PC-3 (cell line): ENCODE data around the gene SMIM36. TPM values are rescaled to one million over a fixed set of nuclear protein-coding genes. Genes with fewer than 3 reads are reported as not detected.
"Not testable (repeated sequence)": the region's sequence is repeated elsewhere in the genome, so short reads cannot be mapped to it uniquely, and the experiment has no call there.

Experiments
- ATAC-seq: fragments of 200-7000 bp; cut with Tn5 transposase; 2 replicates; pipeline ENCODE4 v1.9.1; 2020; ENCODE audit warnings: mild to moderate bottlenecking, moderate library complexity
- BruUV-seq: library from RNA; stranded (reverse); fragments of 400-500 nt; replicated peaks from 2 replicates; lab custom pipeline; 2021; lab: Mats Ljungman, UMichigan
- CTCF ChIA-PET: fragments of 300-600 bp; sonication (Branson Sonifier 250); formaldehyde crosslinking; loops from one replicate; lab custom pipeline; 2022; ENCODE audit warnings: antibody characterized with exemption; lab: Charles Lee
- POLR2A ChIA-PET: fragments of 300-600 bp; sonication (Branson Sonifier 250); formaldehyde crosslinking; loops from one replicate; lab custom pipeline; 2022; ENCODE audit warnings: antibody characterized with exemption; ENCODE audit not compliant: unreplicated experiment; lab: Charles Lee
- DNase-seq: peaks from one replicate; pipeline ENCODE4 v3.0.0-alpha.2; 2015
- H2AFZ ChIP-seq: fragments of 300-600 bp; sonication (generic); 2 replicates; pipeline ENCODE4 v1.6.0; 2016; ENCODE audit warnings: antibody characterized with exemption, low read length
- H3F3A ChIP-seq: fragments of 300-600 bp; sonication (generic); one replicate; pipeline ENCODE4 v1.6.0; 2017; ENCODE audit warnings: antibody characterized with exemption, low read length, control low read depth, mild to moderate bottlenecking; ENCODE audit not compliant: unreplicated experiment
- H3K27ac ChIP-seq: fragments of 300-600 bp; sonication (generic); 2 replicates; pipeline ENCODE4 v1.5.1; 2016; ENCODE audit warnings: mild to moderate bottlenecking, low read length
- H3K27me3 ChIP-seq: fragments of 300-600 bp; sonication (generic); 2 replicates; pipeline ENCODE4 v1.6.1; 2016; ENCODE audit warnings: low read length, mixed read lengths
- H3K36me3 ChIP-seq: fragments of 300-600 bp; sonication (generic); 2 replicates; pipeline ENCODE4 v1.6.1; 2016; ENCODE audit warnings: low read depth, mixed run types, low read length, mixed read lengths
- H3K4me1 ChIP-seq: fragments of 300-600 bp; sonication (generic); 2 replicates; pipeline ENCODE4 v1.5.1; 2016; ENCODE audit warnings: low read length; ENCODE audit not compliant: insufficient read depth
- H3K4me2 ChIP-seq: fragments of 300-600 bp; sonication (generic); 2 replicates; pipeline ENCODE4 v1.6.0; 2016; ENCODE audit warnings: low read length
- H3K4me3 ChIP-seq: fragments of 300-600 bp; sonication (generic); 2 replicates; pipeline ENCODE4 v1.5.1; 2016; ENCODE audit warnings: mild to moderate bottlenecking, low read length, mixed read lengths
- H3K79me2 ChIP-seq: fragments of 300-600 bp; sonication (generic); 2 replicates; pipeline ENCODE4 v1.6.1; 2017; ENCODE audit warnings: low read length, mixed read lengths
- H3K9ac ChIP-seq: fragments of 300-600 bp; sonication (generic); 2 replicates; pipeline ENCODE4 v1.6.0; 2016; ENCODE audit warnings: mild to moderate bottlenecking, low read length
- H3K9me2 ChIP-seq: fragments of 300-600 bp; sonication (generic); replicated peaks from 2 replicates; pipeline ENCODE4 v1.6.1; 2016; ENCODE audit warnings: mixed run types, low read length, mixed read lengths
- H3K9me3 ChIP-seq: fragments of 300-600 bp; sonication (generic); 2 replicates; pipeline ENCODE4 v1.6.1; 2016; ENCODE audit warnings: low read length, mixed read lengths
- H4K20me1 ChIP-seq: fragments of 300-600 bp; sonication (generic); 2 replicates; pipeline ENCODE4 v1.6.1; 2016; ENCODE audit warnings: low read length, mixed read lengths
- EZH2 ChIP-seq: fragments of 300-600 bp; sonication (generic); IDR thresholded peaks from one replicate; pipeline ENCODE4 v1.6.1; 2017; ENCODE audit warnings: antibody characterized with exemption, mild to moderate bottlenecking, low read length; ENCODE audit not compliant: unreplicated experiment
- EZH2phosphoT487 ChIP-seq: fragments of 300-600 bp; sonication (generic); IDR thresholded peaks from 2 replicates; pipeline ENCODE4 v1.6.1; 2018; ENCODE audit warnings: mild to moderate bottlenecking, antibody characterized with exemption, low read length, borderline replicate concordance
- intact Hi-C: fragments of 100-400 bp; cut with micrococcal nuclease; formaldehyde crosslinking; loops from 2 replicates; pipeline ENCODE4 v1.9.0; 2023
- total RNA-seq: library from RNA; depleted of rRNA; stranded (reverse); fragments of >200 nt; gene quantifications from 2 replicates; pipeline ENCODE4 v1.2.3, GENCODE V29; 2014
- TF ChIP-seq, protein P1 (sequence below): fragments of 300-600 bp; sonication (generic); conservative IDR thresholded peaks from 2 replicates; pipeline ENCODE4 v1.5.1; 2017; ENCODE audit warnings: antibody characterized with exemption, low read depth, mild to moderate bottlenecking, low read length

The SMIM36 gene
- total RNA-seq, 1 experiment from 2014 or later: not detected

- DNase-seq (no peak), ATAC-seq (no peak)
- H3K9me2 ChIP-seq: no peaks in the 10 kb centered on the region
- no peak overlapping the region for H2AFZ ChIP-seq
- H3F3A ChIP-seq: no peaks in the 10 kb centered on the region
- ChIA-PET CTCF (no interaction called here), POLR2A (no interaction called here)
- H3K9me3 ChIP-seq: no peaks in the 10 kb centered on the region
- no peak overlapping the region for H3K4me3 ChIP-seq
- no peak overlapping the region for H3K4me2 ChIP-seq
- intact Hi-C loops: no loop called here
- no peaks in the 10 kb centered on the region for H3K27me3 ChIP-seq
- H3K79me2 ChIP-seq: no peaks in the 10 kb centered on the region
- no peak overlapping the region for H3K27ac ChIP-seq
- BruUV-seq: no TSS peak
- no peaks in the 10 kb centered on the region for H4K20me1 ChIP-seq
- peaks cover 28% of the 10 kb centered on the region for H3K4me1 ChIP-seq
- no peak overlapping the region for H3K9ac ChIP-seq
- H3K36me3 ChIP-seq: peaks cover 25% of the 10 kb centered on the region
- TF ChIP-seq, protein P1, sequence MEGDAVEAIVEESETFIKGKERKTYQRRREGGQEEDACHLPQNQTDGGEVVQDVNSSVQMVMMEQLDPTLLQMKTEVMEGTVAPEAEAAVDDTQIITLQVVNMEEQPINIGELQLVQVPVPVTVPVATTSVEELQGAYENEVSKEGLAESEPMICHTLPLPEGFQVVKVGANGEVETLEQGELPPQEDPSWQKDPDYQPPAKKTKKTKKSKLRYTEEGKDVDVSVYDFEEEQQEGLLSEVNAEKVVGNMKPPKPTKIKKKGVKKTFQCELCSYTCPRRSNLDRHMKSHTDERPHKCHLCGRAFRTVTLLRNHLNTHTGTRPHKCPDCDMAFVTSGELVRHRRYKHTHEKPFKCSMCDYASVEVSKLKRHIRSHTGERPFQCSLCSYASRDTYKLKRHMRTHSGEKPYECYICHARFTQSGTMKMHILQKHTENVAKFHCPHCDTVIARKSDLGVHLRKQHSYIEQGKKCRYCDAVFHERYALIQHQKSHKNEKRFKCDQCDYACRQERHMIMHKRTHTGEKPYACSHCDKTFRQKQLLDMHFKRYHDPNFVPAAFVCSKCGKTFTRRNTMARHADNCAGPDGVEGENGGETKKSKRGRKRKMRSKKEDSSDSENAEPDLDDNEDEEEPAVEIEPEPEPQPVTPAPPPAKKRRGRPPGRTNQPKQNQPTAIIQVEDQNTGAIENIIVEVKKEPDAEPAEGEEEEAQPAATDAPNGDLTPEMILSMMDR: no peak
These were observed 103.3 kb downstream of the SMIM36 start for GRCh38 chr17:55407641-55408566.

GRCh38 chr17:55405600-55405999 lies 105.7 kb downstream of the SMIM36 start:
- Histone ChIP-seq H3K4me1 (peaks cover 19% of the 10 kb centered on the region), H3K4me3 (no peak overlapping the region), H3K4me2 (no peak overlapping the region), H3K9me3 (no peaks in the 10 kb centered on the region), H3K27ac (no peak overlapping the region), H2AFZ (no peak overlapping the region), H3K36me3 (peaks cover 22% of the 10 kb centered on the region), H4K20me1 (no peaks in the 10 kb centered on the region), H3K27me3 (no peaks in the 10 kb centered on the region), H3K9me2 (no peaks in the 10 kb centered on the region), H3F3A (no peaks in the 10 kb centered on the region), H3K79me2 (no peaks in the 10 kb centered on the region), H3K9ac (no peak overlapping the region)
- no peak for DNase-seq
- no peak for ATAC-seq
- no peak for TF ChIP-seq EZH2
- TF ChIP-seq, protein P1: no peak
- no peak for TF ChIP-seq EZH2phosphoT487
- POLR2A ChIA-PET: no interaction called here
- BruUV-seq: no TSS peak
- intact Hi-C loops: no loop called here
- CTCF ChIA-PET: no interaction called here

DNA sequence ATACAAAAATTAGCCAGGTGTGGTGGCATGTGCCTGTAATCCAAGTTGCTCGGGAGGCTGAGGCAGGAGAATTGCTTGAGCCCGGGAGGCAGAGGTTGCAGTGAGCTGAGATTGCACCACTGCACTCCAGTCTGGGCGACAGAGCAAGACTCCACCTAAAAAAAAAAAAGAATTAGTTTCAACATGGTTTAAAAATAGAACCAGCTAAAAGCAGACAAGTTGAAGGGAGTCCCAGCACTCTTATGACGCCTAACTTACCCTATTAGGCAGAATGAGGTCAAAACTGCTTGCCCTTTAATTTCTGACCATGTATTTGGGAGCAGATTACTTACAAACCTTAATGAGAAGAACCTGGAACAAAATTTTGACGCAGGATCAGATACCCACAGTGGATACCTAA lies 107.1 kb downstream of the SMIM36 start:
- peaks cover 15% of the 10 kb centered on the region for H3K4me1 ChIP-seq
- H3K27me3 ChIP-seq, DNase-seq, ATAC-seq, H3K9me2 ChIP-seq, H2AFZ ChIP-seq, intact Hi-C loops, H3K36me3 ChIP-seq, H3K4me2 ChIP-seq, H3K27ac ChIP-seq, H3K4me3 ChIP-seq, H3K9ac ChIP-seq, H4K20me1 ChIP-seq, H3K79me2 ChIP-seq, H3F3A ChIP-seq, BruUV-seq, CTCF ChIA-PET, H3K9me3 ChIP-seq: not testable (repeated sequence)
- POLR2A ChIA-PET: interaction anchor here (0.6 kb wide), 1 partner anchor 13 kb away, joined by 3 read pairs; no protein-coding TSS in a partner anchor
